Osteoblast (primary cell): Measurements from ENCODE around the gene PSMC5. TPM values are rescaled to one million over a fixed set of nuclear protein-coding genes. Genes with fewer than 3 reads are reported as not detected.
A peak's percentile ranks its signal among the peaks of the same experiment; 100 is the strongest.

Experiments
- DNase-seq: peaks from one replicate; pipeline ENCODE4 v3.0.0; 2011; ENCODE audit warnings: low spot score, mixed read lengths; ENCODE audit not compliant: insufficient read length; ENCODE audit errors: missing footprints
- H2AFZ ChIP-seq: 2 replicates; pipeline ENCODE4 v1.6.0; 2011; ENCODE audit warnings: mild to moderate bottlenecking, low read length
- H3K27ac ChIP-seq: 2 replicates; pipeline ENCODE4 v1.5.1; 2011; ENCODE audit warnings: mild to moderate bottlenecking, low read depth, low read length, moderate library complexity
- H3K27me3 ChIP-seq: 2 replicates; pipeline ENCODE4 v1.6.0; 2012; ENCODE audit warnings: mild to moderate bottlenecking, control low read depth, inconsistent platforms, low read length, moderate library complexity; ENCODE audit not compliant: insufficient read depth
- H3K36me3 ChIP-seq: 2 replicates; pipeline ENCODE4 v1.5.1; 2011; ENCODE audit warnings: mild to moderate bottlenecking, low read length, control low read depth, moderate library complexity; ENCODE audit not compliant: insufficient read depth
- H3K4me1 ChIP-seq: 2 replicates; pipeline ENCODE4 v1.5.1; 2011; ENCODE audit warnings: mild to moderate bottlenecking, low read length, control low read depth, moderate library complexity; ENCODE audit not compliant: insufficient read depth
- H3K4me2 ChIP-seq: 2 replicates; pipeline ENCODE4 v1.6.0; 2011; ENCODE audit warnings: mild to moderate bottlenecking, low read length; ENCODE audit not compliant: insufficient read depth
- H3K4me3 ChIP-seq: fragments of 200-600 bp; sonication (generic); 3 replicates; pipeline ENCODE4 v1.5.1; 2012; ENCODE audit warnings: mild to moderate bottlenecking, low read length, inconsistent platforms; ENCODE audit not compliant: insufficient read depth
- H3K79me2 ChIP-seq: 2 replicates; pipeline ENCODE4 v1.6.0; 2012; ENCODE audit warnings: mild to moderate bottlenecking, low read length, control low read depth, inconsistent platforms; ENCODE audit not compliant: insufficient read depth
- H3K9me3 ChIP-seq: 2 replicates; pipeline ENCODE4 v1.5.1; 2011; ENCODE audit warnings: low read depth, low read length, control low read depth
- H4K20me1 ChIP-seq: 2 replicates; pipeline ENCODE4 v1.6.0; 2012; ENCODE audit warnings: mild to moderate bottlenecking, low read length, control low read depth; ENCODE audit not compliant: insufficient read depth
- CTCF ChIP-seq: IDR thresholded peaks from 2 replicates; pipeline ENCODE4 v1.5.1; 2011; ENCODE audit warnings: mild to moderate bottlenecking, low read depth, low read length, moderate library complexity; ENCODE audit errors: extremely low read depth
- total RNA-seq: library from RNA; depleted of rRNA; stranded (reverse); fragments of >200 nt; gene quantifications from 2 replicates; pipeline ENCODE4 v1.2.3, GENCODE V29; 2012

Gene PSMC5
- total RNA-seq, 1 donor, result 34.0 TPM

DNA sequence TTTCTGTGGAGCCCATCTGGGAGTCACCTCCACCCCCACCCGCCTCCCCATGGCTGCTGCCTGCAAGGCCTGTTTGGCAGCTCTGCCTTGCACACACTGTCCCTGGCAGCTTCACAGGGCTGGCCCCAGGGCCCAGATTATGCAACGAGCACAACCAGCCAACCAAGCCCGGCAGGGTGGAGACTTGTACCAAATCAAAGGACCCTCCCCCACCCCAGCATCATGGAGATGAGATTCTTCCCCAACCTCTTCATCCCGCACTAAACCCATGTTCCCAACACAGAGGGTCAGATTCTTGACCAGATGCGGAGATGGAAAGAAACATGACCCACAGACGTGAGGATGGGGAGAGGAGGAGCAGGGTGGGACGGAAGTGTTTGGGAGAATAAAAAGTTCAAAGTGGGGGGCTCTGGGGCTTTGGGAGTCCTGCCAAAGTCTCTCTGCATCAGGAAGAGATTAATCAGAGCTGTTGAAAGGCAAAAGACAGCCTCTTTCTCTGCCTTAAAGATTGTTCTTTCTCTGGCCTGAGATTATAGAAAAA, 11.5 kb downstream of the PSMC5 start:
- no peak for TF ChIP-seq CTCF
- peak; percentile 65 for DNase-seq
- H4K20me1 ChIP-seq, result peaks cover 40% of the 10 kb centered on the region
- H3K4me2 ChIP-seq, result peak overlapping the region; percentile 31
- H3K36me3 ChIP-seq, result peaks cover 24% of the 10 kb centered on the region
- peaks cover 68% of the 10 kb centered on the region for H3K79me2 ChIP-seq
- H3K27ac ChIP-seq, result peak overlapping the region; percentile 41
- no peaks in the 10 kb centered on the region for H3K27me3 ChIP-seq
- peaks cover 32% of the 10 kb centered on the region for H3K4me1 ChIP-seq
- H3K4me3 ChIP-seq, result no peak overlapping the region
- no peaks in the 10 kb centered on the region for H3K9me3 ChIP-seq
- no peak overlapping the region for H2AFZ ChIP-seq

DNA sequence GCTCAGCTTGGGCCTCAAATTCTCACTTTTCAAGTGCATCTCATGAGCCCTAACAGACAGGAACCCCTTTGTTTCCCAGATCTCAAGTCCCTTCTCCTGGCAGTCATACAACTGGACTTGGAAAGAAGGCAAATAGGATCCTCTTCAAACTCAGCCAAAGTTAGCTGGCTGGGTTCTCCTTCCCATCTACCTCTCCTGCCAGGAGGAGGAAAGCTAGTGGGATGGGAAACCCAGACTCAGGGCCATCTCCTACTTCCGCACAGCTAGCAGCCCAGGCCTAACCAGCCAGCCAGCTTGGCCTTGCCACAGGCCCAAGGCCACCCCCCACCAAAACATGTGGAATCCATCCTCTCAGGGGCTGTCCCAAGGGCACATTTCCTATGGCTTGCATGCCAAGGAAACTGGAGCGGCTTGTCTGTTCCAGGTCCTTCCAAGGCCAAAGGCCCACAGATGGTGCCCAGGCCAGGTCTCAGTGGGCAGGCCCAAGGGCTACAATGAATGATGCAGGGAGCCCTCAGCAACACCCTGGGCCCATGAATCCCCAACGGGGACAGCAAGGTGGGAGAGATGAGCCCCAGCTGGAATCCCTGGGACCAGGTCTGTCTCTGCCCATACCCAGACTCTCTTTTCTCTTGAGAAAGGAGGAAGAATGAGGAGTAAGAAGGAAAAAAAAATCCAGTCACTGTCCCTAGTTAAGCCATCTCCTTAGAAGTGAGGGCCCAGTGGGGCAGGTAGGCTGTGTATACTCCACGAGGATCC, 13.5 kb downstream of the PSMC5 start:
- peak overlapping the region; percentile 68 for H3K27ac ChIP-seq
- no peaks in the 10 kb centered on the region for H3K9me3 ChIP-seq
- H3K27me3 ChIP-seq, result no peaks in the 10 kb centered on the region
- peak; percentile 87 for DNase-seq
- H3K4me1 ChIP-seq, result peaks cover 39% of the 10 kb centered on the region
- peak overlapping the region; percentile 95 for H3K4me3 ChIP-seq
- peaks cover 34% of the 10 kb centered on the region for H4K20me1 ChIP-seq
- no peak overlapping the region for H2AFZ ChIP-seq
- H3K36me3 ChIP-seq, result peaks cover 9% of the 10 kb centered on the region
- peaks cover 63% of the 10 kb centered on the region for H3K79me2 ChIP-seq
- peak overlapping the region; percentile 90 for H3K4me2 ChIP-seq
- no peak for TF ChIP-seq CTCF

DNA sequence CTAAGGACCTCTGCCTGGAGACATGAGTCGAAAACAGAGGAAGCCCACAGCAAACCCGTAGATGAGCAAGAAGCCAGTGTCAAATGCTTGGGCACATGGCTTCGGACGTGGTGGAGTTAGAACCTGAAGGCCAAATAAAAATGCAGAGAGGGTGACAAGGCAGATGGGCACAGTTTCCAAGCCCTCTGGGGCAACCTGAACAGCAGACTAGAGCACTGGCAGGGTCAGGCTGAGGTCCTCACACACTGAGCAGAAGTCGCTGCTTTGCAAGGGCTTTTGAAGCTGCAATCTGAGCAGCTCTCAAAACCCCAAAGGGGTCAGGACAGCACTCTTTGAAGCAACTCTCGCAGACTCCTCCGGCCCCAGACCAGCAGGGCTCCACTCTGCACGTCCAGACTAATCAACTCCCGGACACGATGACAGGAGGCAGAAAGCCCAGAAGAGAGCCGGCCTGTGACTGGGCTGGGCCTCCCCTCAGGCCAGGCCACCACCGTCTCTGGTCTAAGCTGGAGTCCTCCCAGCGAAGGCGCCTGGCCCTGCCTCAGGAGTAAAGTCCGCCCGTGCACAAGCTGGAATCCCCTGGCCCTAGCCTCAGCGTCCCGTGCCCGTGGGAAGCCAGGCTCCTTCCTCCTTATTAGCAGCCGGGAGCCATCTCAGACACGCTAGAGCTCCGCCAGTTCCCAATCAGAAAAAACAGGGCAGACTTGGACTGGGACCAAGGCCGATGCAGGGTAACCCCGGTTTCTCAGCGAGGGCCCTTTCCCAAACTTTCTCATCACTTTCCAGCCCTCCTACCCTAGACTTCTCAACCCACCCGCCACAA, 14.3 kb downstream of the PSMC5 start:
- H3K36me3 ChIP-seq, result peaks cover 6% of the 10 kb centered on the region
- H3K4me1 ChIP-seq, result peaks cover 39% of the 10 kb centered on the region
- TF ChIP-seq CTCF, result no peak
- DNase-seq, result peak; percentile 91
- H4K20me1 ChIP-seq, result peaks cover 32% of the 10 kb centered on the region
- H3K4me3 ChIP-seq, result peak overlapping the region; percentile 95
- H3K4me2 ChIP-seq, result peak overlapping the region; percentile 90
- no peaks in the 10 kb centered on the region for H3K9me3 ChIP-seq
- H3K79me2 ChIP-seq, result peaks cover 57% of the 10 kb centered on the region
- H3K27ac ChIP-seq, result peak overlapping the region; percentile 68
- no peaks in the 10 kb centered on the region for H3K27me3 ChIP-seq
- peak overlapping the region; percentile 77 for H2AFZ ChIP-seq

DNA sequence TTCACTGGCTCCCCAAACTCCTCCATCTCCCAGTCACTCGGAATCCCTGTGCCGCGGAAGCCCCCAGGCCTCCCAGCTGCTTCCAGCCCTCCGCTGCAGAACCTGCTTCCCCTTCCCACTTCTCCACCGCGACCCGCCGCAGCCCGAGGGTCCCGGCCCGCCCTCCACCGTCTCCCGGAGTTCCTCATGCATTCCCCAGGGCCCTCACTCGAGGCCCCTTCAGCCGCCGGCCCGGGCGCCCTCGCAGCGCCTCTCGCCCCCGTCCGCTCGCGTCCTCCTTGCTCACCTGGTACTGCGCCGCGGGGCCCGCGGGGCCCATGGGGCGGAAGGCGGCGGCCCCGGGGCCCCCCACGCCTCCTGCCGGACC, 14.9 kb downstream of the PSMC5 start:
- peaks cover 30% of the 10 kb centered on the region for H4K20me1 ChIP-seq
- no peaks in the 10 kb centered on the region for H3K27me3 ChIP-seq
- no peak for DNase-seq
- no peaks in the 10 kb centered on the region for H3K36me3 ChIP-seq
- H3K27ac ChIP-seq, result peak overlapping the region; percentile 68
- H3K4me3 ChIP-seq, result peak overlapping the region; percentile 95
- peaks cover 51% of the 10 kb centered on the region for H3K79me2 ChIP-seq
- H3K4me1 ChIP-seq, result peaks cover 39% of the 10 kb centered on the region
- peak overlapping the region; percentile 90 for H3K4me2 ChIP-seq
- no peak for TF ChIP-seq CTCF
- H3K9me3 ChIP-seq, result no peaks in the 10 kb centered on the region
- peak overlapping the region; percentile 77 for H2AFZ ChIP-seq
